ENCODE measurements around the gene SPANXD. TPM values are rescaled to one million over a fixed set of nuclear protein-coding genes. Genes with fewer than 3 reads are reported as not detected.

Gene SPANXD
- total RNA-seq, 2 donors from 2014 or later: not detected

DNA sequence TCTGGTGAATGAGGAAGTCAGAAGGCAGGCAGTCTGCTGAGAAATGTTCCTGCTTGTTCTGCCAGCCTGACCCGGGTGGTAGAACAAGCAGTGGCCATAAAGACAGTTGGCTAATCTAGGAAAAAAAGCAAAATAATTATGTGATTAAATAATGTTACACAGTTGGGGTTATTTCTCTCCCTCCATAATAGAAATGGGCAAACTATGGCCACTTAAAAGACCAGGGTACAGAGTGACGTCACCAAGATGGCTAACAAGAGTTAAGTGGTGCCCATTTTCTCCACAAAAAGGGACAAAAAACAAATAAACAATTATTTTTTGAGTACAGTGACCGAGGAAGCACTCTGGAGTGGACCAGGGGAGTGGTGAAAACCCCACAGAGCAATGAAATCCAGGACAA is 16.1 kb upstream of the SPANXD start:
- DNase-seq (ENCODE audit: low spot score): no peak

GRCh38 chrX:141701072-141701471 is 2.5 kb upstream of the SPANXD start:
- no peaks in the 10 kb centered on the region for H3K9me3 ChIP-seq
- no peak for DNase-seq (ENCODE audit: low spot score)
- no peak for ATAC-seq (ENCODE audit: insufficient number of reproducible peaks, low FRiP score, low read depth)
- no peaks in the 10 kb centered on the region for H3K4me1 ChIP-seq (ENCODE audit: control insufficient read depth in 1 of 2, low read depth in 2 of 2)
- no peak overlapping the region for H3K27ac ChIP-seq
- no peaks in the 10 kb centered on the region for H3K36me3 ChIP-seq
- TF ChIP-seq CTCF (IDR thresholded peaks at IDR 0.05): no peak
- H3K27me3 ChIP-seq (replicated peaks; ENCODE audit: insufficient read depth): no peaks in the 10 kb centered on the region
- H3K4me3 ChIP-seq: no peak overlapping the region

More for the DNA sequence above, 16.1 kb upstream of the SPANXD start:
- Histone ChIP-seq H3K27ac (no peak overlapping the region), H3K27me3 (replicated peaks; ENCODE audit: insufficient read depth) (no peaks in the 10 kb centered on the region), H3K9me3 (no peaks in the 10 kb centered on the region), H3K4me1 (ENCODE audit: control insufficient read depth in 1 of 2, low read depth in 2 of 2) (no peaks in the 10 kb centered on the region), H3K36me3 (no peaks in the 10 kb centered on the region), H3K4me3 (no peak overlapping the region)
- no peak for ATAC-seq (ENCODE audit: insufficient number of reproducible peaks, low FRiP score, low read depth)
- no peak for TF ChIP-seq CTCF (IDR thresholded peaks at IDR 0.05)

DNA sequence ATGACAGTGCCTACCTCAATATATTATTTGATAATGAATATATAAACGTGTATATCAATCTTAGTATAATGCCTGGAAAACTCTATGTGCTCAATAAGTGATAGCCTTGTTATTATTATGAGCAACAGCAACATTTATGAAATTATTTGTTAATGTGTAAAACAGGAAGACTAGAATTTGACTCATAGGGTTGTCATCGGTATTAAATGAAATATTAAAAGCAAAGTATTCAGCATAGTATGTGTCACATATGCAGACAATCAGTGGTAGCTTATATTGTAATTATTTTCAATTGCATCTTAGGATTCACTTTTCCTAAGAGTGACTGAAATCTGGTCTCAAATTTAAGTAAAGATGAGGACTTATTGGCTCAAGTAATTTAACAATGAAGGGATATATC is 24.6 kb downstream of the SPANXD start:
- ATAC-seq (ENCODE audit: insufficient number of reproducible peaks, low FRiP score, low read depth) (no peak), DNase-seq (ENCODE audit: low spot score) (no peak)
- H3K4me3 ChIP-seq: no peak overlapping the region
- TF ChIP-seq CTCF (IDR thresholded peaks at IDR 0.05): no peak
- no peaks in the 10 kb centered on the region for H3K36me3 ChIP-seq
- no peaks in the 10 kb centered on the region for H3K4me1 ChIP-seq (ENCODE audit: control insufficient read depth in 1 of 2, low read depth in 2 of 2)
- H3K9me3 ChIP-seq: no peaks in the 10 kb centered on the region
- H3K27ac ChIP-seq: no peak overlapping the region
- H3K27me3 ChIP-seq (replicated peaks; ENCODE audit: insufficient read depth): no peaks in the 10 kb centered on the region

DNA sequence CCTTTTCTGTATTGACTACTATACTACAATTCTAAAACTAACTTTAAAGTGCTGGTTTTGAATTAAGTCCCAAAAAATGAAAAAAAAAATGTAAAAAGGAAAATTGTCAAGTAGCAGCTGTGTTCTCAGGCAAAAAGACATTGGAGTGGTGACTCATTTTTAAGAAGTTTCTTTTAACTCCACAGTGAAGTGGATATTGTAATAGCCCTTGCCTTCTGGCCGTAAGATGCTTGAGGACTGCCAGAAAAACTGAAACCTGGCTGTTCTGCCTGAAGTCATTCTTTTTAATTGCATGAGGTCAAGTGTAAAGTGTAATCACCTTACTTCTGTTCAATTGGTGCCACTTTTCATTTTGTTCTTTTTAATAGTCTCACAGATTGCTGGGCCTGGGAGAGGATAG is 28.9 kb downstream of the SPANXD start:
- no peak overlapping the region for H3K27ac ChIP-seq
- TF ChIP-seq CTCF (IDR thresholded peaks at IDR 0.05): no peak
- no peaks in the 10 kb centered on the region for H3K9me3 ChIP-seq
- DNase-seq (ENCODE audit: low spot score) (no peak), ATAC-seq (ENCODE audit: insufficient number of reproducible peaks, low FRiP score, low read depth) (no peak)
- H3K4me3 ChIP-seq: no peak overlapping the region
- H3K4me1 ChIP-seq (ENCODE audit: control insufficient read depth in 1 of 2, low read depth in 2 of 2): no peaks in the 10 kb centered on the region
- no peaks in the 10 kb centered on the region for H3K27me3 ChIP-seq (replicated peaks; ENCODE audit: insufficient read depth)
- no peaks in the 10 kb centered on the region for H3K36me3 ChIP-seq

DNA sequence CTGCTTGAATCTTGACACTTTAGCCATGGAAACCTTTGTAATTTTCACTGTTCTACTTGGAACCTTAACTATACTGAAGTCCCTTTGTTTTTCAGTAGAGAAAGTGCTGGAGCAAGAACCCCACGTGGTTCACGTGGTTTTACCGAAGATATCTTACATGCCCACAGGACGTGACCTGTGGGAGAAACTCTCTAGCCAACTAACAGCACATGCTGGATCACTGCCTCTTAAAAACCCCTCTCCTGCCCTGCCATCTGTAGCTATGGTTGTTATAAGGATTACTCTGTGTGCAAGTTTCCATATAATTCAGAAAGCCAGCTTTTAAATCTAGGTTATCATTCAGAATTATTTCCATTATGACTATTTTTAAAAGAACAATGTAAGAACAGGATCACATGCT is 30.2 kb downstream of the SPANXD start:
- Histone ChIP-seq H3K27me3 (replicated peaks; ENCODE audit: insufficient read depth) (no peaks in the 10 kb centered on the region), H3K36me3 (no peaks in the 10 kb centered on the region), H3K27ac (no peak overlapping the region), H3K4me3 (no peak overlapping the region), H3K9me3 (no peaks in the 10 kb centered on the region), H3K4me1 (ENCODE audit: control insufficient read depth in 1 of 2, low read depth in 2 of 2) (no peaks in the 10 kb centered on the region)
- TF ChIP-seq CTCF (IDR thresholded peaks at IDR 0.05): no peak
- DNase-seq (ENCODE audit: low spot score): no peak
- ATAC-seq (ENCODE audit: insufficient number of reproducible peaks, low FRiP score, low read depth): no peak
